ENCODE results near the gene TBX19.

The TBX19 gene

DNA sequence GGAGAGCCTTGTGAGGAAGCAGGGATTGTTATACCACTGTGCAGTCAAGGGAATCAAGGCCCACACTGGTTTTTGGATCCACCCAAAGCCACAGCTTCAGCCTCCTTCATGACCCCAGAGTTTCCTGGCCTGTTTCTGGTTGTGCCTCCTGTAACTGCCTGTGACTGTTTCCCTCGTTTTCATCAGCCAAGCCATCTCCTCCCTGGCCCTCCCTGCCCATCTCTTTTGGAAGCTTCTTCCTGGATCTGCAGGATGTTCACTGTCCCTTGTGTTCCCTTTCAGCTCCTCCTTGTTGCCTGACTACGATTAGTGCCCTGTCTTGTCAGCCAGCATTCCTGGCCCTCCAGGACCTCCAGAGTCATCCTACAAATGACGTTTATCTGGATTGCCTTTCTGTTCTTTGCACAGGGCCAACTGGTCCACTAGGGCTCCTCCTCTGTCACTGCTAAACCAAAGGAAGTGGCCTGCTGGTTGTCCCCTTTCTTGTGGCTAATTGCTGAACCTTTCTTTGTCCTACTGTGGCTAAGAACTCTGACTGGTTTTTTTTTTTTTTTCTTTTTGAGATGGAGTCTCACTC lies 37.0 kb upstream of the TBX19 start:
- no peak overlapping the region for H3K27ac ChIP-seq
- no peak for TF ChIP-seq ZFX (IDR thresholded peaks at IDR 0.05; ENCODE audit: borderline replicate concordance)
- TF ChIP-seq, protein P1, sequence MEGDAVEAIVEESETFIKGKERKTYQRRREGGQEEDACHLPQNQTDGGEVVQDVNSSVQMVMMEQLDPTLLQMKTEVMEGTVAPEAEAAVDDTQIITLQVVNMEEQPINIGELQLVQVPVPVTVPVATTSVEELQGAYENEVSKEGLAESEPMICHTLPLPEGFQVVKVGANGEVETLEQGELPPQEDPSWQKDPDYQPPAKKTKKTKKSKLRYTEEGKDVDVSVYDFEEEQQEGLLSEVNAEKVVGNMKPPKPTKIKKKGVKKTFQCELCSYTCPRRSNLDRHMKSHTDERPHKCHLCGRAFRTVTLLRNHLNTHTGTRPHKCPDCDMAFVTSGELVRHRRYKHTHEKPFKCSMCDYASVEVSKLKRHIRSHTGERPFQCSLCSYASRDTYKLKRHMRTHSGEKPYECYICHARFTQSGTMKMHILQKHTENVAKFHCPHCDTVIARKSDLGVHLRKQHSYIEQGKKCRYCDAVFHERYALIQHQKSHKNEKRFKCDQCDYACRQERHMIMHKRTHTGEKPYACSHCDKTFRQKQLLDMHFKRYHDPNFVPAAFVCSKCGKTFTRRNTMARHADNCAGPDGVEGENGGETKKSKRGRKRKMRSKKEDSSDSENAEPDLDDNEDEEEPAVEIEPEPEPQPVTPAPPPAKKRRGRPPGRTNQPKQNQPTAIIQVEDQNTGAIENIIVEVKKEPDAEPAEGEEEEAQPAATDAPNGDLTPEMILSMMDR (IDR thresholded peaks at IDR 0.05) = no peak

DNA sequence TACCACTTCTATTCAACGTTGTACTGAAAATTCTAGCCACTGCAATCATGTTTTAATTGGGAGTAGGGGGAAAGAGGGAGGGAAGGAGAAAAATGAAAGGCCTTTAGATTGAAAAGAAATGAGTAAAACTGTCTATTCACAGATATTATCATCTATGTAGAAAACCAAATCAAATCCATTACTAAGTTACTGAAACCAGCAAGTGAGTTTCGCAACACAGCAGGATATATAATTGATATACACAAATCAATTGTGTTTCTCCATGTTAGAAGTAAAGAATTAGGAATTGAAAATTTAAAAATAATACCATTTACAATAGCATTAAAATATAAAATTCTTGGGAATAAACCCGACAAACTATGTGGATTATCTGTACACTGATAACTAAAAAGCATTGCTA lies 35.6 kb upstream of the TBX19 start:
- no peak for TF ChIP-seq ZFX (IDR thresholded peaks at IDR 0.05; ENCODE audit: borderline replicate concordance)
- TF ChIP-seq, protein P1 (IDR thresholded peaks at IDR 0.05) = no peak
- H3K27ac ChIP-seq = no peak overlapping the region

- TF ChIP-seq ZFX (IDR thresholded peaks at IDR 0.05; ENCODE audit: borderline replicate concordance) = no peak
- TF ChIP-seq, protein P1 (IDR thresholded peaks at IDR 0.05) = no peak
- no peak overlapping the region for H3K27ac ChIP-seq
Observed at GRCh38 chr1:168246506-168246905, 34.2 kb upstream of the TBX19 start.

DNA sequence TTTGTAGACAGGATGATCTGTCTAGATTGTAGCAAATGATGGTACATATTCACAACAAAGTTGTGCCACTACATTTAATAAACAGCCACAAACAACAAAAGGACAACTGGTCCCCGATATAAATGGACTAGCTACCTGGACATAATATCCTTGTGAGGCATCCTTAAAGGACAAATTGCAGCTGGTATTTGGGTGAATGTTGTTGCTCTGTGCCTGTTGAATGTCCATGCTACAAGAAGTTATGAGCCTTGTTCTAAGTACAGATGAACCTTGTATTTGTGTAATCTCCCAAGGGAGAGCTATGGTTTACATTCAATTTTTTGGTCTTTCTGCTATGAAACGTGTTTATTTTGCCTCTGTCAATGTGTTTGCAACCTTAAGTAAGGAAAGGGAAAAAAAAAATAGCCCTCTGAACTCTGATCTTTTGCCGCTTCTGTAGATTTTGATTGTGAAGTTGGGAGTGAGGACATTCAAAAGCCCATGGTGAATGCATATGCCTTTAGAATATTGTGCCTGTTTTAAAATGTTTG lies 28.4 kb upstream of the TBX19 start:
- no peak overlapping the region for H3K27ac ChIP-seq
- TF ChIP-seq, protein P1 (IDR thresholded peaks at IDR 0.05) = no peak
- no peak for TF ChIP-seq ZFX (IDR thresholded peaks at IDR 0.05; ENCODE audit: borderline replicate concordance)

GRCh38 chr1:168256164-168256563 lies 24.5 kb upstream of the TBX19 start:
- no peak for TF ChIP-seq ZFX (IDR thresholded peaks at IDR 0.05; ENCODE audit: borderline replicate concordance)
- TF ChIP-seq, protein P1 (IDR thresholded peaks at IDR 0.05) = no peak
- no peak overlapping the region for H3K27ac ChIP-seq

- no peak overlapping the region for H3K27ac ChIP-seq
- no peak for TF ChIP-seq ZFX (IDR thresholded peaks at IDR 0.05; ENCODE audit: borderline replicate concordance)
- TF ChIP-seq, protein P1 (IDR thresholded peaks at IDR 0.05) = no peak
Observed at GRCh38 chr1:168257397-168257796, 23.3 kb upstream of the TBX19 start.

GRCh38 chr1:168259567-168259966 lies 21.1 kb upstream of the TBX19 start:
- H3K27ac ChIP-seq = no peak overlapping the region
- no peak for TF ChIP-seq ZFX (IDR thresholded peaks at IDR 0.05; ENCODE audit: borderline replicate concordance)
- TF ChIP-seq, protein P1 (IDR thresholded peaks at IDR 0.05) = no peak
